H1 (cell line): ENCODE data around the gene ETV5. TPM values are rescaled to one million over a fixed set of nuclear protein-coding genes. Genes with fewer than 3 reads are reported as not detected.

Experiments
- CTCF ChIA-PET: fragments of 300-600 bp; sonication (Branson Sonifier 250); formaldehyde crosslinking; loops from one replicate; lab custom pipeline; 2021; ENCODE audit not compliant: partially characterized antibody; lab: Charles Lee
- POLR2A ChIA-PET: fragments of 300-600 bp; sonication (Branson Sonifier 250); formaldehyde crosslinking; loops from one replicate; lab custom pipeline; 2021; ENCODE audit warnings: inconsistent platforms; ENCODE audit not compliant: partially characterized antibody; lab: Charles Lee
- DNase-seq, 2 experiments: peaks; one replicate each; pipeline versions ENCODE4 v3.0.0 to v3.0.0-alpha.2; 2010 to 2022; ENCODE audit warnings: low spot score in 2 of 2, low read depth in 1 of 2, mixed read lengths in 1 of 2
- FAIRE-seq: peaks from 2 replicates; lab custom pipeline; 2011; peaks lifted over from hg19 to GRCh38; lab: Jason Lieb, UNC
- H2AFZ ChIP-seq: 2 replicates; pipeline ENCODE4 v1.8.1; 2012; ENCODE audit warnings: low read length, inconsistent platforms
- H2AK5ac ChIP-seq: 2 replicates; pipeline ENCODE4 v1.6.1; 2013; ENCODE audit warnings: low read depth, low read length
- H2BK120ac ChIP-seq: replicated peaks from 2 replicates; pipeline ENCODE3; 2013; ENCODE audit warnings: low read depth, low read length, inconsistent platforms
- H2BK12ac ChIP-seq: 2 replicates; pipeline ENCODE4 v1.6.1; 2013; ENCODE audit warnings: low read depth, low read length
- H2BK15ac ChIP-seq: 2 replicates; pipeline ENCODE4 v1.6.1; 2013; ENCODE audit warnings: low read length
- H2BK20ac ChIP-seq: 2 replicates; pipeline ENCODE4 v1.6.1; 2013; ENCODE audit warnings: low read length
- H2BK5ac ChIP-seq: 2 replicates; pipeline ENCODE4 v1.6.1; 2013; ENCODE audit warnings: low read depth, low read length
- H3K14ac ChIP-seq: 2 replicates; pipeline ENCODE4 v1.6.1; 2013; ENCODE audit warnings: inconsistent platforms; ENCODE audit not compliant: insufficient read length
- H3K18ac ChIP-seq: 2 replicates; pipeline ENCODE4 v1.6.1; 2013; ENCODE audit warnings: low read length; ENCODE audit errors: extremely low read depth
- H3K23ac ChIP-seq: 2 replicates; pipeline ENCODE4 v1.6.1; 2013; ENCODE audit warnings: inconsistent platforms; ENCODE audit not compliant: insufficient read length
- H3K23me2 ChIP-seq: 2 replicates; pipeline ENCODE4 v1.6.1; 2013; ENCODE audit warnings: low read depth, low read length
- H3K27ac ChIP-seq: 2 replicates; pipeline ENCODE4 v1.6.1; 2011; ENCODE audit warnings: low read depth, low read length, inconsistent platforms
- H3K27me3 ChIP-seq, 4 experiments: replicated peaks in 1 of 4; 1 replicate in 1 of 4; 2 replicates in 3 of 4; pipeline versions ENCODE4 v1.6.1 to v1.8.1; 2011 to 2013; ENCODE audit warnings: low read length in 3 of 4, mild to moderate bottlenecking in 3 of 4, inconsistent platforms in 2 of 4, mixed read lengths in 2 of 4, moderate library complexity in 1 of 4; ENCODE audit not compliant: control insufficient read depth in 3 of 4, insufficient read depth in 3 of 4; ENCODE audit errors: extremely low read depth in 1 of 4
- H3K36me3 ChIP-seq, 4 experiments: 2 replicates each; pipeline versions ENCODE4 v1.6.1 to v1.8.1; 2011 to 2013; ENCODE audit warnings: mild to moderate bottlenecking in 4 of 4, low read length in 3 of 4, moderate library complexity in 2 of 4, control low read depth in 1 of 4, inconsistent platforms in 1 of 4; ENCODE audit not compliant: insufficient read depth in 4 of 4, control insufficient read depth in 2 of 4
- H3K4ac ChIP-seq: replicated peaks from 2 replicates; pipeline ENCODE3; 2013; ENCODE audit warnings: low read length, low read depth, mixed read lengths, inconsistent platforms; ENCODE audit not compliant: insufficient read length
- H3K4me1 ChIP-seq, 4 experiments: replicated peaks in 1 of 4; 1 replicate in 1 of 4; 2 replicates in 3 of 4; pipeline versions ENCODE4 v1.6.1 to v1.8.1; 2011 to 2013; ENCODE audit warnings: low read length in 3 of 4, inconsistent platforms in 2 of 4, mixed read lengths in 1 of 4; ENCODE audit not compliant: insufficient read depth in 4 of 4, control insufficient read depth in 3 of 4
- H3K4me2 ChIP-seq, 2 experiments: 2 replicates each; pipeline versions ENCODE4 v1.6.1 to v1.8.1; 2011 to 2013; ENCODE audit warnings: low read depth in 2 of 2, low read length in 2 of 2, control low read depth in 1 of 2, inconsistent platforms in 1 of 2, mild to moderate bottlenecking in 1 of 2; ENCODE audit not compliant: insufficient read depth in 1 of 2
- H3K4me3 ChIP-seq, 4 experiments: fragments of 200-600, 300-600 bp in 1 of 4; sonication (generic), shearing (Covaris generic), sonication (Bioruptor Twin) in 1 of 4; 2 replicates each; pipeline versions ENCODE4 v1.5.1 to v1.8.1; 2011 to 2016; ENCODE audit warnings: low read length in 4 of 4, low read depth in 3 of 4, control low read depth in 2 of 4, inconsistent platforms in 2 of 4, mild to moderate bottlenecking in 2 of 4, mixed read lengths in 1 of 4, moderate library complexity in 1 of 4; ENCODE audit not compliant: insufficient read depth in 2 of 4; ENCODE audit errors: extremely low read depth in 1 of 4
- H3K56ac ChIP-seq: replicated peaks from 2 replicates; pipeline ENCODE3; 2013; ENCODE audit warnings: low read depth, mild to moderate bottlenecking, mixed read lengths, low read length, inconsistent platforms; ENCODE audit not compliant: insufficient read length
- H3K79me1 ChIP-seq: 2 replicates; pipeline ENCODE4 v1.6.1; 2013; ENCODE audit warnings: low read depth, low read length, control low read depth
- H3K79me2 ChIP-seq, 2 experiments: 2 replicates each; pipeline versions ENCODE4 v1.6.1 to v1.8.1; 2012 to 2013; ENCODE audit warnings: low read length in 2 of 2, mild to moderate bottlenecking in 2 of 2, inconsistent platforms in 1 of 2; ENCODE audit not compliant: insufficient read depth in 2 of 2, control insufficient read depth in 1 of 2
- H3K9ac ChIP-seq, 4 experiments: replicated peaks in 1 of 4; 1 replicate in 1 of 4; 2 replicates in 3 of 4; pipeline versions ENCODE4 v1.6.1 to v1.8.1; 2011 to 2013; ENCODE audit warnings: low read depth in 3 of 4, low read length in 3 of 4, control low read depth in 2 of 4, mild to moderate bottlenecking in 2 of 4, moderate library complexity in 2 of 4, inconsistent platforms in 1 of 4; ENCODE audit errors: extremely low read depth in 1 of 4
- H3K9me3 ChIP-seq, 2 experiments: 2 replicates each; pipeline versions ENCODE4 v1.6.1 to v1.8.1; 2012 to 2013; ENCODE audit warnings: mild to moderate bottlenecking in 2 of 2, moderate library complexity in 2 of 2, control low read depth in 1 of 2, inconsistent platforms in 1 of 2, low read depth in 1 of 2, low read length in 1 of 2, mixed read lengths in 1 of 2; ENCODE audit not compliant: insufficient read depth in 2 of 2
- H4K20me1 ChIP-seq, 2 experiments: replicated peaks in 1 of 2; 2 replicates each; pipeline versions ENCODE3 to v1.8.1; 2011 to 2013; ENCODE audit warnings: inconsistent platforms in 2 of 2, low read length in 2 of 2, mild to moderate bottlenecking in 1 of 2; ENCODE audit not compliant: insufficient read depth in 2 of 2, control insufficient read depth in 1 of 2
- H4K5ac ChIP-seq: 2 replicates; pipeline ENCODE4 v1.6.1; 2013; ENCODE audit warnings: low read length, low read depth, mixed read lengths, inconsistent platforms; ENCODE audit not compliant: insufficient read length
- H4K8ac ChIP-seq: 2 replicates; pipeline ENCODE4 v1.8.0; 2013; ENCODE audit warnings: mild to moderate bottlenecking, moderate library complexity, low read length, inconsistent platforms; ENCODE audit not compliant: insufficient read depth; ENCODE audit errors: extremely low read depth
- H4K91ac ChIP-seq: replicated peaks from 2 replicates; pipeline ENCODE3; 2013; ENCODE audit warnings: low read length, mixed read lengths, inconsistent platforms; ENCODE audit not compliant: insufficient read length
- SIN3A ChIP-seq, 2 experiments: IDR thresholded peaks in 1 of 2; conservative IDR thresholded peaks in 1 of 2; 2 replicates each; pipeline ENCODE4 v1.6.1; 2011 to 2012; ENCODE audit warnings: low read length in 2 of 2, improper control_type of control experiment in 1 of 2, low read depth in 1 of 2, mild to moderate bottlenecking in 1 of 2
- TEAD4 ChIP-seq: IDR thresholded peaks from 2 replicates; pipeline ENCODE4 v1.6.1; 2012; ENCODE audit warnings: low read depth, low read length, inconsistent platforms, mixed read lengths
- WGBS, 2 experiments: shearing (Covaris generic) in 1 of 2; methylation state at CpG; one replicate each; pipeline versions ENCODE4 v1.1.6 to v1.1.7; 2013 to 2015; ENCODE audit warnings: low lambda C conversion rate in 2 of 2, mixed read lengths in 2 of 2, inconsistent platforms in 1 of 2, low coverage in 1 of 2, missing lambda C conversion rate in 1 of 2; ENCODE audit not compliant: insufficient replicate concordance in 2 of 2, insufficient coverage in 1 of 2, insufficient read length in 1 of 2; ENCODE audit errors: extremely low coverage in 1 of 2, missing lambda C conversion rate in 1 of 2; 5-methylcytosine and 5-hydroxymethylcytosine counted together
- polyA plus RNA-seq, 7 experiments: library from polyadenylated mRNA; depleted of rRNA in 3 of 7; stranded (reverse) in 5 of 7; unstranded in 2 of 7; fragments of >200 nt in 5 of 7; fragments of 200-250 nt in 2 of 7; gene quantifications; 1 replicate in 5 of 7; 2 replicates in 1 of 7; 4 replicates in 1 of 7; pipeline versions ENCODE4 v1.2.1 to v1.2.3, GENCODE V29; 2011 to 2013; ENCODE audit warnings: missing spikeins in 2 of 7, mixed read lengths in 2 of 7
- total RNA-seq: library from RNA; stranded (reverse); fragmentation: NEBNext Ultra II Directional; extraction: Animal tissue kit (Norgen Biotek cat#: 25700); gene quantifications from 2 replicates; pipeline ENCODE4 v1.2.1, GENCODE V29; 2021

ETV5 gene
- total and polyA plus RNA-seq, 2 of the 8 experiments (the other 6 are each of a cell fraction or from before 2014, with no cell fraction given), result 13.1 to 36.9 TPM

DNA sequence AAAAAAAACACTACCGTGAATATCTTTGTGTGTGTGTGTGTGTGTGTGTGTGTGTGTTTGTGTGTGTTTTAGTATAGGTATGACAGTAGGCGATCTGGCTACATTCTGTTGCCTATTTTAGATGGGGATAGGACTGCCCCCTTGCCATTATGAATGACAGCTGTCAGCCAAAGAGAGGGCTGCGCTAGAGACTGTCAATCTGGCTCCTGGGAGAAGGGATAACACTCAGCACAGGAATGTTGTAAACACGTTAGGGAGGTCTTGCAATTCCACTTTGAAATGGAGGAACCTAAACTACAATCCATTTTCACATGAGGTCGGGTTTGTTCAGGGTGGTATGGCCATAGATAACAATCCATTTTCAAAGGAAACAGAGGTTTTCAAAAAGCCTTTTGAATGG lies 14.1 kb upstream of the ETV5 start:
- Histone ChIP-seq H2BK15ac (no peak overlapping the region), H3K56ac (no peak overlapping the region), H3K4me2 (no peak overlapping the region), H3K18ac (no peak overlapping the region), H2AFZ (no peak overlapping the region), H3K36me3 (no peaks in the 10 kb centered on the region; a peak in 1 of 8 replicates), H2BK20ac (no peak overlapping the region), H3K23ac (no peak overlapping the region), H2BK120ac (no peak overlapping the region), H4K8ac (no peak overlapping the region), H2AK5ac (no peak overlapping the region), H3K14ac (no peak overlapping the region), H4K5ac (no peak overlapping the region), H3K79me2 (no peaks in the 10 kb centered on the region), H3K27me3 (peaks cover 0 to 2% (median 0%) of the 10 kb centered on the region in 4 experiments; a peak in 1 of 7 replicates), H3K79me1 (no peaks in the 10 kb centered on the region), H2BK5ac (no peak overlapping the region), H3K23me2 (peaks cover 17% of the 10 kb centered on the region; the same call in 1 of the 2 replicates), H3K4me1 (peaks cover 4 to 11% (median 8%) of the 10 kb centered on the region in 4 experiments; a peak in 4 of 7 replicates), H4K91ac (no peak overlapping the region), H2BK12ac (no peak overlapping the region), H3K9ac (no peak overlapping the region), H4K20me1 (peaks cover 0 to 3% of the 10 kb centered on the region in 2 experiments), H3K4ac (no peak overlapping the region), H3K27ac (no peak overlapping the region), H3K4me3 (no peak overlapping the region), H3K9me3 (no peaks in the 10 kb centered on the region)
- DNase-seq (no peak), FAIRE-seq (no peak)
- CTCF ChIA-PET, result interaction anchor here (1.2 to 1.4 kb wide), 2 partner anchors 9 to 119 kb away, joined by 4 read pairs; no protein-coding TSS in a partner anchor
- WGBS, 2 experiments, result 74% methylated on average over 5 of the region's 5 CpGs; no CpG with 5 or more reads in 1 of the 2 experiments
- POLR2A ChIA-PET, result interaction anchor here (0.6 to 5.9 kb wide), 4 partner anchors 14 to 169 kb away, joined by 3 to 42 read pairs (median 4); partner anchors contain the start of gene ETV5
- TF ChIP-seq SIN3A (conservative IDR thresholded peaks at IDR 0.05 in 1 of 2, IDR thresholded peaks at IDR 0.05 in 1 of 2; ENCODE audit: low read depth in 1 of 2, low read length in 2 of 2), result no peak
- peak; percentile 53; the same call in 1 of the 2 replicates for TF ChIP-seq TEAD4
